ENCODE data around the gene ZBTB9.

DNA sequence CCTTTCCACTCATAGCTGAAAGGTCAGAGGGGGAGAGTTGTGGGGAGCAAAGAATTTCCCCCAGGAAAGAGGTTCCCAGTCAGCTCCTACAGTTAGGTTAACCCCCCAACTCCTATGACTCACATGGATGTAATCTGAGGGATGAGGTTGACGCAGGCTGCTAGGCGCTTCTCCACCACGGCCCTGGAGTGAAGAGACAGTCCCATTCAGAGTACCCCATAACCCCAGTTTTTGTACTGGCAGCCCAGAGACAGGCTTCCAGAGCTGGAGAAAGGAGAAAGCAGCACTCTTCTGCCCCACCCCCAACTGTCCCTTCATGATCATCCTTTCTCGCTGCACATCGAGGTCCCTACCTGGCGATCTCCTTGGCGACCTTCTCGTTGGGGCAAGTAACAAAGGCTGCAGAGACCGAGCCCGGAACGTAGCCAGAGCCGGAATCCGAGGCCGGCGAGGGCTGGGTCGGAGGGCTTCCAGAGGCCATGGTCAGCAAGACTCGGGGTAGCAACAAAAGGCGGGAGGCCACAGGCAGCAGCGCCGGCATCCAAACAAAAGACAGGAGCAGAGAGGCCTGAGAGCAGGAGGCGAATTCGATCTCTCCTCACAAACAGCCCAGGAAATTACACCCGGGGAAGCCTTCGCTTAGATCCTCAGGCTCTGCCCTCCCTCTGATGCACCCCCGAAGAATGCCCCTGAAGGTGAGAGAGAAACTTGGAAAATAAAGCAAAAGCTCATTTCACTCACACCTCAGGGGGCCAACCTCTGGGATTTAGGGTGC is 37.1 kb upstream of the ZBTB9 start:
- TF ChIP-seq, protein P1, sequence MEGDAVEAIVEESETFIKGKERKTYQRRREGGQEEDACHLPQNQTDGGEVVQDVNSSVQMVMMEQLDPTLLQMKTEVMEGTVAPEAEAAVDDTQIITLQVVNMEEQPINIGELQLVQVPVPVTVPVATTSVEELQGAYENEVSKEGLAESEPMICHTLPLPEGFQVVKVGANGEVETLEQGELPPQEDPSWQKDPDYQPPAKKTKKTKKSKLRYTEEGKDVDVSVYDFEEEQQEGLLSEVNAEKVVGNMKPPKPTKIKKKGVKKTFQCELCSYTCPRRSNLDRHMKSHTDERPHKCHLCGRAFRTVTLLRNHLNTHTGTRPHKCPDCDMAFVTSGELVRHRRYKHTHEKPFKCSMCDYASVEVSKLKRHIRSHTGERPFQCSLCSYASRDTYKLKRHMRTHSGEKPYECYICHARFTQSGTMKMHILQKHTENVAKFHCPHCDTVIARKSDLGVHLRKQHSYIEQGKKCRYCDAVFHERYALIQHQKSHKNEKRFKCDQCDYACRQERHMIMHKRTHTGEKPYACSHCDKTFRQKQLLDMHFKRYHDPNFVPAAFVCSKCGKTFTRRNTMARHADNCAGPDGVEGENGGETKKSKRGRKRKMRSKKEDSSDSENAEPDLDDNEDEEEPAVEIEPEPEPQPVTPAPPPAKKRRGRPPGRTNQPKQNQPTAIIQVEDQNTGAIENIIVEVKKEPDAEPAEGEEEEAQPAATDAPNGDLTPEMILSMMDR (IDR thresholded peaks at IDR 0.05; ENCODE audit: low read depth, low read length, missing input control) = no peak
- TF ChIP-seq SP1 (IDR thresholded peaks at IDR 0.05) = no peak
- no peak for TF ChIP-seq HNF4G (IDR thresholded peaks at IDR 0.05)
- no peak for TF ChIP-seq ATF3 (IDR thresholded peaks at IDR 0.05)
- no peak for TF ChIP-seq REST (IDR thresholded peaks at IDR 0.05)
- no peak for TF ChIP-seq RAD21 (IDR thresholded peaks at IDR 0.05)
- no peak for TF ChIP-seq YY1 (IDR thresholded peaks at IDR 0.05)
- TF ChIP-seq FOXA2 (IDR thresholded peaks at IDR 0.05) = no peak
